Thyroid gland (tissue), 4 donors: ENCODE data around the gene GAPT. TPM values are rescaled to one million over a fixed set of nuclear protein-coding genes. Genes with fewer than 3 reads are reported as not detected.

ENCODE experiments used
- DNase-seq, 2 donors: peaks; one replicate each; pipeline ENCODE4 v3.0.0-alpha.2; 2019
- H3K27ac ChIP-seq, 3 donors: fragments of 200-600 bp; sonication (generic); 1 replicate in 2 of 3; 2 replicates in 1 of 3; pipeline ENCODE4 v1.5.1; 2016 to 2019; ENCODE audit warnings: mild to moderate bottlenecking in 1 of 3, moderate library complexity in 1 of 3
- H3K27me3 ChIP-seq: fragments of 200-600 bp; sonication (generic); one replicate; pipeline ENCODE4 v1.5.1; 2019
- H3K36me3 ChIP-seq, 2 donors: fragments of 200-600 bp; sonication (generic); one replicate each; pipeline ENCODE4 v1.5.1; 2016 to 2019
- H3K4me1 ChIP-seq, 2 donors: fragments of 200-600 bp; sonication (generic); one replicate each; pipeline ENCODE4 v1.5.1; 2017 to 2019
- H3K4me3 ChIP-seq, 3 donors: fragments of 200-600 bp; sonication (generic); replicated peaks in 1 of 3; 1 replicate in 2 of 3; 2 replicates in 1 of 3; pipeline ENCODE4 v1.5.1; 2016; ENCODE audit warnings: mild to moderate bottlenecking in 1 of 3
- H3K9me3 ChIP-seq: fragments of 200-600 bp; sonication (generic); one replicate; pipeline ENCODE4 v1.5.1; 2017
- CTCF ChIP-seq, 6 experiments: fragments of 200-600 bp in 3 of 6; fragments of 450-650 bp in 3 of 6; sonication (generic) in 3 of 6; IDR thresholded peaks; one replicate each; pipeline ENCODE4 v1.5.1; 2016 to 2019; ENCODE audit warnings: antibody characterized with exemption in 6 of 6, mild to moderate bottlenecking in 2 of 6, inconsistent platforms in 1 of 6, moderate library complexity in 1 of 6
- POLR2A ChIP-seq, 2 donors: fragments of 450-650 bp; IDR thresholded peaks; one replicate each; pipeline ENCODE4 v1.6.1; 2017; ENCODE audit warnings: antibody characterized with exemption in 2 of 2, mild to moderate bottlenecking in 2 of 2, moderate library complexity in 1 of 2
- WGBS, 2 donors: methylation state at CpG; one replicate each; pipeline ENCODE4 v1.1.5; 2017; 5-methylcytosine and 5-hydroxymethylcytosine counted together
- intact Hi-C: fragments of 100-400 bp; cut with DNase I; formaldehyde crosslinking; loops from one replicate; pipeline ENCODE4 v1.15.1; 2023
- total RNA-seq, 4 donors: library from RNA; depleted of rRNA; stranded (reverse); fragments of >200 nt; gene quantifications; one replicate each; pipeline ENCODE4 v1.2.3, GENCODE V29; 2016

Gene GAPT
- total RNA-seq, 4 donors from 2014 or later, result 0.27 to 0.45 TPM; not detected in 2

GRCh38 chr5:58505502-58505901 is 14.3 kb downstream of the GAPT start:
- Histone ChIP-seq H3K27me3 (no peaks in the 10 kb centered on the region), H3K9me3 (no peaks in the 10 kb centered on the region), H3K4me3 (no peak overlapping the region), H3K27ac (no peak overlapping the region), H3K36me3 (no peaks in the 10 kb centered on the region), H3K4me1 (no peaks in the 10 kb centered on the region)
- intact Hi-C loops, result no loop called here
- WGBS, 2 donors, result 61 to 81% methylated on average over 3 of the region's 3 CpGs
- no peak for TF ChIP-seq POLR2A (IDR thresholded peaks at IDR 0.05)
- no peak for TF ChIP-seq CTCF (IDR thresholded peaks at IDR 0.05)
- no peak for DNase-seq

GRCh38 chr5:58505971-58506640 is 14.9 kb downstream of the GAPT start:
- DNase-seq, result no peak
- 64 to 67% methylated on average over 2 of the region's 2 CpGs for WGBS, 2 donors
- TF ChIP-seq POLR2A (IDR thresholded peaks at IDR 0.05) (no peak), CTCF (IDR thresholded peaks at IDR 0.05) (no peak)
- no peaks in the 10 kb centered on the region for H3K36me3 ChIP-seq
- intact Hi-C loops, result no loop called here
- no peak overlapping the region for H3K27ac ChIP-seq
- H3K9me3 ChIP-seq, result no peaks in the 10 kb centered on the region
- H3K4me1 ChIP-seq, result no peaks in the 10 kb centered on the region
- no peaks in the 10 kb centered on the region for H3K27me3 ChIP-seq
- no peak overlapping the region for H3K4me3 ChIP-seq

- no peak for TF ChIP-seq POLR2A (IDR thresholded peaks at IDR 0.05)
- no peak for TF ChIP-seq CTCF (IDR thresholded peaks at IDR 0.05)
- H3K27ac ChIP-seq, result no peak overlapping the region
- 72 to 78% methylated on average over 4 of the region's 4 CpGs for WGBS, 2 donors
- H3K4me1 ChIP-seq, result no peaks in the 10 kb centered on the region
- DNase-seq, result no peak
- H3K9me3 ChIP-seq, result no peaks in the 10 kb centered on the region
- no peaks in the 10 kb centered on the region for H3K27me3 ChIP-seq
- no peaks in the 10 kb centered on the region for H3K36me3 ChIP-seq
- intact Hi-C loops, result no loop called here
- no peak overlapping the region for H3K4me3 ChIP-seq
Measured at GRCh38 chr5:58507715-58508114, 16.5 kb downstream of the GAPT start.

GRCh38 chr5:58517198-58517597 is 26.0 kb downstream of the GAPT start:
- H3K36me3 ChIP-seq, result no peaks in the 10 kb centered on the region
- H3K27ac ChIP-seq, result no peak overlapping the region
- H3K4me1 ChIP-seq, result no peaks in the 10 kb centered on the region
- no peak overlapping the region for H3K4me3 ChIP-seq
- intact Hi-C loops, result no loop called here
- H3K27me3 ChIP-seq, result no peaks in the 10 kb centered on the region
- TF ChIP-seq POLR2A (IDR thresholded peaks at IDR 0.05) (no peak), CTCF (IDR thresholded peaks at IDR 0.05) (no peak)
- H3K9me3 ChIP-seq, result no peaks in the 10 kb centered on the region
- DNase-seq, result no peak

- H3K27me3 ChIP-seq, result no peaks in the 10 kb centered on the region
- no peak for DNase-seq
- H3K4me1 ChIP-seq, result no peaks in the 10 kb centered on the region
- no peak overlapping the region for H3K4me3 ChIP-seq
- H3K9me3 ChIP-seq, result no peaks in the 10 kb centered on the region
- no peak overlapping the region for H3K27ac ChIP-seq
- intact Hi-C loops, result no loop called here
- TF ChIP-seq CTCF (IDR thresholded peaks at IDR 0.05) (no peak), POLR2A (IDR thresholded peaks at IDR 0.05) (no peak)
- H3K36me3 ChIP-seq, result no peaks in the 10 kb centered on the region
Measured at GRCh38 chr5:58523956-58524355, 32.7 kb downstream of the GAPT start.
